Measurements from ENCODE around the gene TAS2R14.

DNA sequence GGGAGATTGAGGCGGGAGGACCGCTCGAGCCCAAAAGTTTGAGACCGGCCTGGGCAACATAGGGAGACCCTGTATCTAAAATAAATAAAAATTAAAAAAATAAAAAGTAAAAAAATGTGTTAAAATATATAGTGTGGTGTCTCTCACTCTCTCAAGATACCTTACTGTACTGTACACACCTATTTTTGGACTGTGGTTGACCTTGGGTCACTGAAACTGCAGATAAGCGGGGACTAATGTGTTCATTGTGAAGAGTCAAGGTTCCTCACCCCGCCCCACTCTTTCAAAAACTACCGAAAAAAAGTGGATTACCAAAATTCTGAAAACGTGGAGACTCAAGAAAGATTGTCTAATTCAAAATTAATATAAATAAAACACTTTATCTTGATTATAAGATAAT lies 28.7 kb downstream of the TAS2R14 start:
- TF ChIP-seq, protein P1, sequence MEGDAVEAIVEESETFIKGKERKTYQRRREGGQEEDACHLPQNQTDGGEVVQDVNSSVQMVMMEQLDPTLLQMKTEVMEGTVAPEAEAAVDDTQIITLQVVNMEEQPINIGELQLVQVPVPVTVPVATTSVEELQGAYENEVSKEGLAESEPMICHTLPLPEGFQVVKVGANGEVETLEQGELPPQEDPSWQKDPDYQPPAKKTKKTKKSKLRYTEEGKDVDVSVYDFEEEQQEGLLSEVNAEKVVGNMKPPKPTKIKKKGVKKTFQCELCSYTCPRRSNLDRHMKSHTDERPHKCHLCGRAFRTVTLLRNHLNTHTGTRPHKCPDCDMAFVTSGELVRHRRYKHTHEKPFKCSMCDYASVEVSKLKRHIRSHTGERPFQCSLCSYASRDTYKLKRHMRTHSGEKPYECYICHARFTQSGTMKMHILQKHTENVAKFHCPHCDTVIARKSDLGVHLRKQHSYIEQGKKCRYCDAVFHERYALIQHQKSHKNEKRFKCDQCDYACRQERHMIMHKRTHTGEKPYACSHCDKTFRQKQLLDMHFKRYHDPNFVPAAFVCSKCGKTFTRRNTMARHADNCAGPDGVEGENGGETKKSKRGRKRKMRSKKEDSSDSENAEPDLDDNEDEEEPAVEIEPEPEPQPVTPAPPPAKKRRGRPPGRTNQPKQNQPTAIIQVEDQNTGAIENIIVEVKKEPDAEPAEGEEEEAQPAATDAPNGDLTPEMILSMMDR (conservative IDR thresholded peaks at IDR 0.05; ENCODE audit: low read length): no peak
- no peak for TF ChIP-seq EZH2phosphoT487 (IDR thresholded peaks at IDR 0.05; ENCODE audit: borderline replicate concordance)

Measured in Loucy (cell line).